Measurements from ENCODE around the gene SCUBE1. TPM values are rescaled to one million over a fixed set of nuclear protein-coding genes. Genes with fewer than 3 reads are reported as not detected.

SCUBE1 gene
- total RNA-seq, 1 experiment from 2014 or later = 3.9 TPM

DNA sequence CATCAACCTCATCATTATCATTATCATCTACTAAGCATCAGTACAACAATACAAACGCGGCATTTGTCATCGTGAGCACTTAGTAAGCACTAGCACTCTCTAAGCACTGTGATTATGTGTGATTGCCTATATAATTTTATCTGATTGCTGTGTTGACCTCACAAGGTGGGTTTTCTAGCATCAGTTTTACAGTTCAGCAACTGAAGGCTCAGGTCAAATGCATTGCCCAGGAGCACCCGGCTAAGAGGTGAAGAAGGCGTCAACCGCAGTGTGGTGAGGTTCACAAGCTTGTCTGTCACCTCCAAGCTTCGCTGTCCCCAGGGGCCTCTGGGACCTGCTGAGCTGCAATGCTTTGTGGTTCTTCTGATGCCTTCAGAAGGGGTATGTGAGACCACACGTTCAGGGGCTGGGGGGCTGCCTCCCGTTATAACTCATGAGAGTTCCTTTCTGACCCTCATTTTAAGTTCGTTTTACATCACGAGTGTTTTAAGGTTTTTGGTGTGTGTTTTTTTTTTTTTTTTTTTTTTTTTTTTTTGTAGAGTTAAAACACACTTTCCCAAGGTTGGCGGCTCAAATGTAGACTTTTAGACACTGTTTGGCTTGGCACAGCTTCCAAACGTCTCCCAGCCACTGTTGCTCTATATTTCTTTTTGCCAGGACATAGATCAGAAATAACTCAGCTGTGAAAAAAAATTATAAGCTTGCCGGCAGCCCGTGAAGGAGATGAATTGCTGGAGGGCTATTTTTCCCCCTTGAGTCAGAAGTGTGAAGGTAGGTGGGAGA, 33.8 kb upstream of the SCUBE1 start:
- RAD21 ChIA-PET (ENCODE audit: low non-redundant PET in 1 of 2, low total read pairs in 2 of 2, uncharacterized antibody in 2 of 2, unreplicated experiment in 2 of 2) = no interaction called here
- H3K4me1 ChIP-seq (ENCODE audit: control insufficient read depth in 1 of 2, insufficient read depth in 2 of 2, low read length in 2 of 2) = no peaks in the 10 kb centered on the region
- POLR2A ChIA-PET = no interaction called here
- no peak overlapping the region for H3K4me2 ChIP-seq (ENCODE audit: low read length)
- H3K9ac ChIP-seq (ENCODE audit: low read length) = no peak overlapping the region
- H3K9me2 ChIP-seq (ENCODE audit: insufficient read depth) = no peaks in the 10 kb centered on the region
- H3K27ac ChIP-seq (ENCODE audit: low read depth, low read length) = no peak overlapping the region
- no TSS peak for BruUV-seq (replicated peaks)
- ATAC-seq (no peak), DNase-seq (ENCODE audit: low read depth, low spot score) (no peak)
- no peaks in the 10 kb centered on the region for H3K36me3 ChIP-seq (ENCODE audit: control insufficient read depth in 1 of 2, insufficient read depth in 2 of 2, low read length in 2 of 2)
- H2AFZ ChIP-seq (ENCODE audit: low read depth, low read length, poor library complexity, severe bottlenecking) = no peak overlapping the region
- peaks cover 9% of the 10 kb centered on the region; the same call in 1 of the 2 replicates for H3K27me3 ChIP-seq (ENCODE audit: insufficient read depth, low read length)
- no peak overlapping the region for H3K4me3 ChIP-seq (replicated peaks in 1 of 2; ENCODE audit: low read depth in 1 of 2, low read length in 2 of 2)
- H4K20me1 ChIP-seq (ENCODE audit: insufficient read depth) = no peaks in the 10 kb centered on the region
- no peaks in the 10 kb centered on the region for H3K9me3 ChIP-seq (ENCODE audit: control insufficient read depth in 1 of 2, insufficient read depth in 1 of 2, low read depth in 1 of 2, low read length in 2 of 2)
- no peak for TF ChIP-seq SIN3A (IDR thresholded peaks at IDR 0.05; ENCODE audit: low read depth)
- TF ChIP-seq EZH2 (IDR thresholded peaks at IDR 0.05) = no peak
- TF ChIP-seq SRF (IDR thresholded peaks at IDR 0.05; ENCODE audit: low read depth) = no peak
- no peak for TF ChIP-seq SP1 (IDR thresholded peaks at IDR 0.05; ENCODE audit: low read depth)
- no peak for TF ChIP-seq YY1 (IDR thresholded peaks at IDR 0.05; ENCODE audit: extremely low read depth, insufficient replicate concordance, low read depth, low read length)
- no peak for TF ChIP-seq CBX3 (IDR thresholded peaks at IDR 0.05; ENCODE audit: low read depth)
- no peak for TF ChIP-seq ELF1 (IDR thresholded peaks at IDR 0.05; ENCODE audit: borderline replicate concordance, low read depth)
- TF ChIP-seq, protein P1, sequence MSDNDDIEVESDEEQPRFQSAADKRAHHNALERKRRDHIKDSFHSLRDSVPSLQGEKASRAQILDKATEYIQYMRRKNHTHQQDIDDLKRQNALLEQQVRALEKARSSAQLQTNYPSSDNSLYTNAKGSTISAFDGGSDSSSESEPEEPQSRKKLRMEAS (IDR thresholded peaks at IDR 0.05) = no peak
- TF ChIP-seq POLR2A (IDR thresholded peaks at IDR 0.05; ENCODE audit: borderline replicate concordance, extremely low read depth, insufficient read depth, insufficient read length) = no peak
- TF ChIP-seq, protein P2, sequence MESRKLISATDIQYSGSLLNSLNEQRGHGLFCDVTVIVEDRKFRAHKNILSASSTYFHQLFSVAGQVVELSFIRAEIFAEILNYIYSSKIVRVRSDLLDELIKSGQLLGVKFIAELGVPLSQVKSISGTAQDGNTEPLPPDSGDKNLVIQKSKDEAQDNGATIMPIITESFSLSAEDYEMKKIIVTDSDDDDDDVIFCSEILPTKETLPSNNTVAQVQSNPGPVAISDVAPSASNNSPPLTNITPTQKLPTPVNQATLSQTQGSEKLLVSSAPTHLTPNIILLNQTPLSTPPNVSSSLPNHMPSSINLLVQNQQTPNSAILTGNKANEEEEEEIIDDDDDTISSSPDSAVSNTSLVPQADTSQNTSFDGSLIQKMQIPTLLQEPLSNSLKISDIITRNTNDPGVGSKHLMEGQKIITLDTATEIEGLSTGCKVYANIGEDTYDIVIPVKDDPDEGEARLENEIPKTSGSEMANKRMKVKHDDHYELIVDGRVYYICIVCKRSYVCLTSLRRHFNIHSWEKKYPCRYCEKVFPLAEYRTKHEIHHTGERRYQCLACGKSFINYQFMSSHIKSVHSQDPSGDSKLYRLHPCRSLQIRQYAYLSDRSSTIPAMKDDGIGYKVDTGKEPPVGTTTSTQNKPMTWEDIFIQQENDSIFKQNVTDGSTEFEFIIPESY (IDR thresholded peaks at IDR 0.05; ENCODE audit: extremely low read depth, insufficient replicate concordance, low read length) = no peak
- no peak for TF ChIP-seq CEBPB (IDR thresholded peaks at IDR 0.05; ENCODE audit: low read depth)
- TF ChIP-seq TCF7L2 (IDR thresholded peaks at IDR 0.05; ENCODE audit: borderline replicate concordance, extremely low read depth, insufficient read depth, insufficient read length) = no peak
- TF ChIP-seq, protein P3, sequence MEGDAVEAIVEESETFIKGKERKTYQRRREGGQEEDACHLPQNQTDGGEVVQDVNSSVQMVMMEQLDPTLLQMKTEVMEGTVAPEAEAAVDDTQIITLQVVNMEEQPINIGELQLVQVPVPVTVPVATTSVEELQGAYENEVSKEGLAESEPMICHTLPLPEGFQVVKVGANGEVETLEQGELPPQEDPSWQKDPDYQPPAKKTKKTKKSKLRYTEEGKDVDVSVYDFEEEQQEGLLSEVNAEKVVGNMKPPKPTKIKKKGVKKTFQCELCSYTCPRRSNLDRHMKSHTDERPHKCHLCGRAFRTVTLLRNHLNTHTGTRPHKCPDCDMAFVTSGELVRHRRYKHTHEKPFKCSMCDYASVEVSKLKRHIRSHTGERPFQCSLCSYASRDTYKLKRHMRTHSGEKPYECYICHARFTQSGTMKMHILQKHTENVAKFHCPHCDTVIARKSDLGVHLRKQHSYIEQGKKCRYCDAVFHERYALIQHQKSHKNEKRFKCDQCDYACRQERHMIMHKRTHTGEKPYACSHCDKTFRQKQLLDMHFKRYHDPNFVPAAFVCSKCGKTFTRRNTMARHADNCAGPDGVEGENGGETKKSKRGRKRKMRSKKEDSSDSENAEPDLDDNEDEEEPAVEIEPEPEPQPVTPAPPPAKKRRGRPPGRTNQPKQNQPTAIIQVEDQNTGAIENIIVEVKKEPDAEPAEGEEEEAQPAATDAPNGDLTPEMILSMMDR (IDR thresholded peaks at IDR 0.05 in 2 of 3, conservative IDR thresholded peaks at IDR 0.05 in 1 of 3; ENCODE audit: borderline replicate concordance in 1 of 3, insufficient read depth in 1 of 3, low read depth in 2 of 3, low read length in 2 of 3) = no peak
- no peak for TF ChIP-seq ZNF274 (IDR thresholded peaks at IDR 0.05; ENCODE audit: low read depth, low read length)
- TF ChIP-seq, protein P4, sequence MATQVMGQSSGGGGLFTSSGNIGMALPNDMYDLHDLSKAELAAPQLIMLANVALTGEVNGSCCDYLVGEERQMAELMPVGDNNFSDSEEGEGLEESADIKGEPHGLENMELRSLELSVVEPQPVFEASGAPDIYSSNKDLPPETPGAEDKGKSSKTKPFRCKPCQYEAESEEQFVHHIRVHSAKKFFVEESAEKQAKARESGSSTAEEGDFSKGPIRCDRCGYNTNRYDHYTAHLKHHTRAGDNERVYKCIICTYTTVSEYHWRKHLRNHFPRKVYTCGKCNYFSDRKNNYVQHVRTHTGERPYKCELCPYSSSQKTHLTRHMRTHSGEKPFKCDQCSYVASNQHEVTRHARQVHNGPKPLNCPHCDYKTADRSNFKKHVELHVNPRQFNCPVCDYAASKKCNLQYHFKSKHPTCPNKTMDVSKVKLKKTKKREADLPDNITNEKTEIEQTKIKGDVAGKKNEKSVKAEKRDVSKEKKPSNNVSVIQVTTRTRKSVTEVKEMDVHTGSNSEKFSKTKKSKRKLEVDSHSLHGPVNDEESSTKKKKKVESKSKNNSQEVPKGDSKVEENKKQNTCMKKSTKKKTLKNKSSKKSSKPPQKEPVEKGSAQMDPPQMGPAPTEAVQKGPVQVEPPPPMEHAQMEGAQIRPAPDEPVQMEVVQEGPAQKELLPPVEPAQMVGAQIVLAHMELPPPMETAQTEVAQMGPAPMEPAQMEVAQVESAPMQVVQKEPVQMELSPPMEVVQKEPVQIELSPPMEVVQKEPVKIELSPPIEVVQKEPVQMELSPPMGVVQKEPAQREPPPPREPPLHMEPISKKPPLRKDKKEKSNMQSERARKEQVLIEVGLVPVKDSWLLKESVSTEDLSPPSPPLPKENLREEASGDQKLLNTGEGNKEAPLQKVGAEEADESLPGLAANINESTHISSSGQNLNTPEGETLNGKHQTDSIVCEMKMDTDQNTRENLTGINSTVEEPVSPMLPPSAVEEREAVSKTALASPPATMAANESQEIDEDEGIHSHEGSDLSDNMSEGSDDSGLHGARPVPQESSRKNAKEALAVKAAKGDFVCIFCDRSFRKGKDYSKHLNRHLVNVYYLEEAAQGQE (IDR thresholded peaks at IDR 0.05; ENCODE audit: low read depth) = no peak
- TF ChIP-seq FOSL1 (IDR thresholded peaks at IDR 0.05; ENCODE audit: low read depth) = no peak
- TF ChIP-seq, protein P5, sequence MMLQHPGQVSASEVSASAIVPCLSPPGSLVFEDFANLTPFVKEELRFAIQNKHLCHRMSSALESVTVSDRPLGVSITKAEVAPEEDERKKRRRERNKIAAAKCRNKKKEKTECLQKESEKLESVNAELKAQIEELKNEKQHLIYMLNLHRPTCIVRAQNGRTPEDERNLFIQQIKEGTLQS (IDR thresholded peaks at IDR 0.05) = no peak
- H3K79me2 ChIP-seq (ENCODE audit: insufficient read depth, low read length) = no peaks in the 10 kb centered on the region
- intact Hi-C loops (cut with micrococcal nuclease) = no loop called here
- CTCF ChIA-PET = no interaction called here

All from HCT116 (cell line).